HUES64 (cell line): ENCODE measurements around the gene TCN2.
"Not testable (repeated sequence)": the region's sequence is repeated elsewhere in the genome, so short reads cannot be mapped to it uniquely, and the experiment has no call there.

Experiments
- H3K27ac ChIP-seq: 2 replicates; pipeline ENCODE4 v1.7.0; 2013; ENCODE audit warnings: low read depth, low read length, inconsistent platforms
- H3K27me3 ChIP-seq: 2 replicates; pipeline ENCODE4 v1.6.1; 2013; ENCODE audit warnings: mild to moderate bottlenecking, low read length; ENCODE audit not compliant: insufficient read depth
- H3K36me3 ChIP-seq: 2 replicates; pipeline ENCODE4 v1.6.1; 2013; ENCODE audit warnings: mild to moderate bottlenecking, low read length; ENCODE audit not compliant: insufficient read depth
- H3K4me1 ChIP-seq: 2 replicates; pipeline ENCODE4 v1.6.1; 2013; ENCODE audit warnings: mild to moderate bottlenecking, low read length, moderate library complexity; ENCODE audit not compliant: insufficient read depth
- H3K4me3 ChIP-seq: 2 replicates; pipeline ENCODE4 v1.5.1; 2013; ENCODE audit warnings: mild to moderate bottlenecking, low read length, moderate library complexity
- H3K9ac ChIP-seq: 2 replicates; pipeline ENCODE4 v1.6.1; 2013; ENCODE audit warnings: mild to moderate bottlenecking, low read depth, low read length
- H3K9me3 ChIP-seq: 2 replicates; pipeline ENCODE4 v1.6.1; 2013; ENCODE audit warnings: low read depth, low read length; ENCODE audit not compliant: insufficient read depth
- WGBS: fragments of 150-250, 120-280 bp; methylation state at CpG from one replicate; pipeline ENCODE4 v1.1.7; 2013; ENCODE audit warnings: missing lambda C conversion rate; 5-methylcytosine and 5-hydroxymethylcytosine counted together

The TCN2 gene

GRCh38 chr22:30673136-30673535, 66.2 kb downstream of the TCN2 start:
- no peak overlapping the region for H3K9ac ChIP-seq
- H3K27me3 ChIP-seq, result peaks cover 12% of the 10 kb centered on the region
- WGBS, result 86% methylated on average over 4 of the region's 4 CpGs
- H3K9me3 ChIP-seq, result no peaks in the 10 kb centered on the region
- H3K36me3 ChIP-seq, result no peaks in the 10 kb centered on the region
- H3K27ac ChIP-seq, result no peak overlapping the region
- H3K4me3 ChIP-seq, result no peak overlapping the region
- H3K4me1 ChIP-seq, result 0 out of 2 replicates have a peak, but pooled peaks cover 1% of the 10 kb centered on the region

GRCh38 chr22:30674482-30674881, 67.5 kb downstream of the TCN2 start:
- no peak overlapping the region for H3K4me3 ChIP-seq
- H3K36me3 ChIP-seq, result no peaks in the 10 kb centered on the region
- H3K27me3 ChIP-seq, result no peaks in the 10 kb centered on the region
- no peak overlapping the region for H3K27ac ChIP-seq
- H3K9me3 ChIP-seq, result no peaks in the 10 kb centered on the region
- 95% methylated on average over 6 of the region's 6 CpGs for WGBS
- 0 out of 2 replicates have a peak, but pooled peaks cover 9% of the 10 kb centered on the region for H3K4me1 ChIP-seq
- H3K9ac ChIP-seq, result no peak overlapping the region

GRCh38 chr22:30675436-30675835, 68.5 kb downstream of the TCN2 start:
- Histone ChIP-seq H3K27ac (no peak overlapping the region), H3K27me3 (no peaks in the 10 kb centered on the region), H3K9me3 (no peaks in the 10 kb centered on the region), H3K4me1 (0 out of 2 replicates have a peak, but pooled peaks cover 11% of the 10 kb centered on the region), H3K9ac (no peak overlapping the region), H3K4me3 (no peak overlapping the region), H3K36me3 (no peaks in the 10 kb centered on the region)
- WGBS, result 91% methylated on average over 9 of the region's 9 CpGs

GRCh38 chr22:30676565-30676964, 69.6 kb downstream of the TCN2 start:
- not testable (repeated sequence) for H3K27ac ChIP-seq
- WGBS, result 97% methylated on average over 3 of the region's 3 CpGs

More at GRCh38 chr22:30676565-30676964, 69.6 kb downstream of the TCN2 start:
- H3K9me3 ChIP-seq, H3K27me3 ChIP-seq, H3K9ac ChIP-seq, H3K4me3 ChIP-seq, H3K36me3 ChIP-seq: not testable (repeated sequence)
- H3K4me1 ChIP-seq, result peaks cover 19% of the 10 kb centered on the region; the same call in 1 of the 2 replicates
